GM23338 (cell line): ENCODE measurements around the gene TLE6.

Experiments used
- CREB1 ChIP-seq: fragments of 250-450 bp; sonication (Bioruptor Pico); IDR thresholded peaks from 2 replicates; pipeline ENCODE4 v1.5.0; 2020; ENCODE audit warnings: low read depth, mild to moderate bottlenecking, moderate library complexity
- CTCF ChIP-seq, 2 experiments: fragments of 200-600 bp in 1 of 2; sonication (generic) in 1 of 2; conservative IDR thresholded peaks; 2 replicates each; pipeline versions ENCODE4 v1.5.1 to v1.6.1; 2016 to 2017; ENCODE audit warnings: antibody characterized with exemption in 2 of 2, low read depth in 2 of 2, mild to moderate bottlenecking in 2 of 2, moderate library complexity in 1 of 2
- EZH2 ChIP-seq: fragments of 200-600 bp; sonication (generic); IDR thresholded peaks from one replicate; pipeline ENCODE4 v1.8.0; 2017; ENCODE audit warnings: antibody characterized with exemption, mild to moderate bottlenecking, low read depth; ENCODE audit not compliant: unreplicated experiment
- EZH2phosphoT487 ChIP-seq: fragments of 200-600 bp; sonication (generic); IDR thresholded peaks from one replicate; pipeline ENCODE4 v1.8.1; 2018; ENCODE audit warnings: antibody characterized with exemption; ENCODE audit not compliant: unreplicated experiment
- NANOG ChIP-seq: IDR thresholded peaks from 2 replicates; pipeline ENCODE4 v1.6.1; 2016; ENCODE audit warnings: antibody characterized with exemption, borderline replicate concordance
- POLR2AphosphoS5 ChIP-seq: IDR thresholded peaks from 2 replicates; pipeline ENCODE4 v1.6.1; 2016; ENCODE audit warnings: antibody characterized with exemption, low read depth
- REST ChIP-seq: IDR thresholded peaks from one replicate; pipeline ENCODE4 v1.6.1; 2018; ENCODE audit warnings: antibody characterized with exemption; ENCODE audit not compliant: unreplicated experiment
- ZNF114 ChIP-seq: fragments of 250-450 bp; sonication (Bioruptor Pico); IDR thresholded peaks from 2 replicates; pipeline ENCODE4 v1.5.0; 2020; ENCODE audit warnings: mild to moderate bottlenecking, moderate library complexity
- ZNF331 ChIP-seq: fragments of 250-450 bp; sonication (Bioruptor Pico); IDR thresholded peaks from 2 replicates; pipeline ENCODE4 v1.5.0; 2020; ENCODE audit warnings: low read depth, mild to moderate bottlenecking, moderate library complexity

GRCh38 chr19:2952953-2953481 is 24.3 kb upstream of the TLE6 start:
- no peak for TF ChIP-seq CTCF (conservative IDR thresholded peaks at IDR 0.05; ENCODE audit: low read depth in 2 of 2)
- no peak for TF ChIP-seq CREB1 (CRISPR knock-in tag)
- no peak for TF ChIP-seq POLR2AphosphoS5
- TF ChIP-seq ZNF114 (CRISPR knock-in tag), result no peak
- TF ChIP-seq EZH2, result no peak
- no peak for TF ChIP-seq NANOG
- no peak for TF ChIP-seq EZH2phosphoT487
- TF ChIP-seq ZNF331 (CRISPR knock-in tag), result no peak
- no peak for TF ChIP-seq REST
